Fibroblast of skin of abdomen (primary cell): ENCODE measurements around the gene OGDH.
"Not testable (repeated sequence)": the region's sequence is repeated elsewhere in the genome, so short reads cannot be mapped to it uniquely, and the experiment has no call there.

ENCODE experiments used
- DNase-seq: peaks from one replicate; pipeline ENCODE4 v3.0.0-alpha.2; 2013

The OGDH gene

DNA sequence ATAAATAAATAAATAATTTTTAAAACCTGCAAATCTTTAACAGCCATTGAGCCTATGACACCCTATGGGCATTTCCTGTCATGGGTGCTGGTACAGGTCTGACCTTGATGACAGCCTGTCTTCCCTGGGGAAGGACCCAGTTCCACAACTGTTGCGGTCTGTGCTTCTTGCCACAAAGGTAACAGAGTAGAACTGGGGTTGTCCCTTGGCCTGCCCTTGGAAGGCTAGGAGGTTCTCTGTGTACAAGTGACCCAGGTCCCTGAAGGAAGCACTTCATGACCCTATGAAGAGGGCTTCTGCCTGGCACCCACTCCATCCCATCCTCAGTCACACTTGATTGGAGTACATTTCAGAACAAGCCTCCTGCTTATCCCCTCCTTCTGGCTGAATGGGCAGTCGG is 66.9 kb downstream of the OGDH start:
- no peak for DNase-seq

DNA sequence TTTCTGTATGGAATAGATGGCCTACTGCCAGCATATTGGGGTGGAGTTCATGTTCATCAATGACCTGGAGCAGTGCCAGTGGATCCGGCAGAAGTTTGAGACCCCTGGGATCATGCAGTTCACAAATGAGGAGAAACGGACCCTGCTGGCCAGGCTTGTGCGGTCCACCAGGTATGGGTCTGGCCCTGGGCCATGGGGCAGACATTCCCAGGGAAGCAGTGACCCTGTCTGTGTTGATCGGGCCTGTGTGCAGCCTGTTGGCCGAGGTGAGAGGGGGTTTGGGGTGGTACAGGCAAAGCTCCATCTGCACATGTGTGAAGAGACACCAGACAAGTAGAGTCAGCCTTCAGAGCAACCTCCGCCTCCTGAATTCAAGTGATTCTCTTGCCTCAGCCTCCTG is 67.3 kb downstream of the OGDH start:
- DNase-seq = no peak

DNA sequence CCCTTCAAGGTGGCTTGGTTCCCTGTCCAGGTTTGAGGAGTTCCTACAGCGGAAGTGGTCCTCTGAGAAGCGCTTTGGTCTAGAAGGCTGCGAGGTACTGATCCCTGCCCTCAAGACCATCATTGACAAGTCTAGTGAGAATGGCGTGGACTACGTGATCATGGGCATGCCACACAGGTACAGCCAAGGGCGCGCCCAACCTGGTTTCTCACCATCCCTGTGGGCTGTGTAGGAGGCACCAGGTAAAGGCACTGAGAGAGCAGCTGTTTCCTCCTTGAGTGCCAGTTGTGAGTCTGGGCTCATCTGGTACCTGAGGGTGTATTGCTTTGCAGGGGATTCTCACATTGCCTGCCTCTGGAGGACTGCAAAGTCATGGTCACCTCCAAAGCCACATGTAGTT is 68.0 kb downstream of the OGDH start:
- no peak for DNase-seq

DNA sequence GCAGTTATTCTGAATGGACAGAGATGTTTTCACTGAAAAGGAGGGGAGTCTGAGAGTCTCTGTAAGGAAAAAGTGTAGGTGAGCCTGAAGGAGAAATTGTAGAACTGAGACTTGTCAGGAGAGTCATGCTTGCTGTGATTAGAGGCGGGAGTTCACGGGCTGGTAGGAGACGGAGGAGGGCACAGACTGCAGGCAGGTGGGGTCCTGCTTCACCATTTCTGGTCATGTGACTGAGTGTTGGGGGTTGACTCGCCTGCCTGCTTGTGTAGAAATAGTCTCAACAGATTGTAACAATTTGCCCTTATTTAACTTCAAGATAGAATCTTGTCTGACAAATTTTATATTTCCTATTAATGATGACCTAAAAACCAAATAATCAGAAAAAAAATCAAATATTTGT is 70.3 kb downstream of the OGDH start:
- DNase-seq = no peak

DNA sequence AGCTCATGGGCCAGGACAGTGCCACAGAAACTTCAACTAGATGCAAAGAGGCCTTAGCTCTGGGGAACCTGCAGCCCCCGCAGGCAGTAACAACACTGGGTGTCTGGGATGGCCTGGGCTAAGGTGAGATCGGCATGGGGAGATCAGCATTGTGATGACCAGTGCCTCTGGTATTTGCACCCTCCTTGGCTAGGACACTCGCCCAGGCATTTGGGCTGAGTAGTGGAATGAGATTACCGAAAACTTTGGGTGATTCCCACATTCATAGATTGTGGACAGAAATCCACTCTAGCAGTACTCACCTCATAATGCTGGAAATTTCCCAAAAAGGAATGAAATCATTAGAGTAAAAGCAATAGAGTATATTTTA is 71.7 kb downstream of the OGDH start:
- DNase-seq = peak; percentile 41

DNA sequence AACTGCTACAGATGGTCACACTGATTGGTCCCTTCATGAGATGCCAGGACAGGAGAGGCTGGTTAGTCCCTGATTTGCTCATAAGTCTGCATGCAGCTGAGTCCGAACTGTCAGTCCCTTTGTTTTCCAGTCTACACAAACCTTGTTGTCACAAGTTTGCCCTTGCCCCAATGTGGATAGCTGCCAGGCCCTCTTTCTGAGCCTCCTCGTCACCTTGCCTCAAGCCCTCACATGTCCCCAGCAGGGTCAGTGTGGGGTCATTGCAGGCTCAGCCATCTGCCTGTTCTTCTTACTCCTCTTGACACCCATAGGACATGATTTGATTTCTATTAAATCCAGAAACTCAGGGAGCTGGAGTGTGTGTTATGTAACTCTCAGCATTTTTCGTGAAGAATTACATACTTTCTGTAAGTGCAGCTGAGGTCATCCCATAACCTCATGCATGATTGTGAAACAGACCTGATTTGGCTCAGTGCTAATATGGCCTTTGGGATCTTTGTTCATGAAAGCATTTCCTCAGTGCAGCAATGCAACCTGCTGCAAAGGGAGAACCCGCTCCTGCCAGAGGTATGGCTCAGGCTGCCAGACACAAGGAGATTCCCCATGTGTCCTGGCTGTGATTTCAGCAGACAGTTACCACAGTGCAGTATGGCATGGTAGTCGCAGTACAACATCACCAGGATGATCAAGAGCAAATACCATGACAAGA is 72.2 kb downstream of the OGDH start:
- DNase-seq = peak; percentile 84

DNA sequence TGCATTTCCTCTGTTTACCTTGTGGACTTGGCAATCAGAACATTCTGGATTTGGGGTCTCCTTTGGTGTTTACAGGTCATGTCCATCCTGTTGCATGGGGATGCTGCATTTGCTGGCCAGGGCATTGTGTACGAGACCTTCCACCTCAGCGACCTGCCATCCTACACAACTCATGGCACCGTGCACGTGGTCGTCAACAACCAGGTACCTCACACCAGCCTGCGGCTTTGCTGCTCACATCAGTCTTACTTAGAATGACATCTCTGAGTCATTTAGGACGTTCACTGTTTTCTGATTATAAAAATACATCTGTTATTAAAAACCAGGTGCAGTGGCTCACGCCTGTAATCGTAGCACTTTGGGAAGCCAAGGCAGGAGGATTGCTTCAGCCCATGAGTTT is 75.2 kb downstream of the OGDH start:
- DNase-seq = no peak

DNA sequence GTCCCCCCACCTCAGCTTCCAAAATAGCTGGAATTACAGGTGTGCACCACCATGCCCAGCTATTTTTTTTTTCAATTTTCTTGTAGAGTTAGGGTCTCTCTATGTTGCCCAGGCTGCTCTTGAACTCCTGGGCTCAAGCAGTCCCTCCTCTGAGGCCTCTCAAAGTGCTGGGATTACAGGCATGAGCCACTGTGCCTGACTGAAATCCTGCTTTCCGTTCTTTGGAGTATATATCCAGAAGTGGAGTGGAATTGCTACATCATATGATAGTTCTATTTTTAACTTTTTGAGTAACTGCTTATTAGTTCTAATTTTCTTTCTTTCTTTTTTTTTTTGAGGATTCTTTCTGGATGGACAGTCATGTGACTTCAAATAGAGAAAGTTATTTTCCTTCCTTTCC is 79.3 kb downstream of the OGDH start:
- DNase-seq = no peak

DNA sequence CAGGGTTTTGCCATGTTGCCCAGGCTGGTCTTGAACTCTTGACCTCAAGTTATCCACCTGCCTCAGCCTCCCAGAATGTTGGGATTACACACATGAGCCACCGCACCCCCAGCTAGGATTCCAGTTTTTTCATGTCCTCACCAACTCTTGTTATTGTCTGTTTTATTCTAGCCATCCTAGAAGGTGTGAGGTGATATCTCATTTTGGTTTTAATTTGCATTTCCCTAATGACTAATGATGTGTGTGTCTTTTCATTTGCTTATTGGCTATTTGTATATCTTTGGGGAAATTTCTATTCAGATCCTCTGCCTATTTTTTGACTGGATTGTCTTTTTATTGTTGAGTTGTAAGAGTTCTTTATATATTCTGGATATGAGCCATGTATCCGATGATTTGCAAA is 83.0 kb downstream of the OGDH start:
- no peak for DNase-seq

DNA sequence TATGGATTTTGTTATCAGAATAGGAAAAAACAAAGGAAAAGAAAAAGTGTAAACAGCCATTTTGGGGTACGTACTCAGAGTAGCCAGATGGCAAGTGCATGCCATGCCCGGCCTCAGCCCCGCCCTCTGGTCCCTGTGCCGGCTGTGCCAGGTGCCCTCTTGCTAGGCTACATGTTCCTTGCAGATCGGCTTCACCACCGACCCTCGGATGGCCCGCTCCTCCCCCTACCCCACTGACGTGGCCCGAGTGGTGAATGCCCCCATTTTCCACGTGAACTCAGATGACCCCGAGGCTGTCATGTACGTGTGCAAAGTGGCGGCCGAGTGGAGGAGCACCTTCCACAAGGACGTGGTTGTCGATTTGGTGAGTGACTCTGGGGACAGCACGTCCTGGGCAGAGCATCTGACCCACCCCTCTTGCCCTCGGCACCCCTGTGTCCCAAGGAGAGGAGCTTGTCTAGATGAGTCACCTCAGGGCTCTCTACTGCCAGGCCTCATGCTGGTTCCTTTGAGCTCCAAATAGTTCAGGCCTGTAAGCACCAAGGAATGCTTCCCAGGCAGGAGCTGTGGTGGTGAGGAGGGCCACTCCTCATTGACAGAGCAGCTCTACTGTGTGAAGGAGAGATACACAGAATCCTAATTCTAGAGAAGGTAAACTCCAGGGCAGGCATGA is 87.3 kb downstream of the OGDH start:
- peak; percentile 41 for DNase-seq

DNA sequence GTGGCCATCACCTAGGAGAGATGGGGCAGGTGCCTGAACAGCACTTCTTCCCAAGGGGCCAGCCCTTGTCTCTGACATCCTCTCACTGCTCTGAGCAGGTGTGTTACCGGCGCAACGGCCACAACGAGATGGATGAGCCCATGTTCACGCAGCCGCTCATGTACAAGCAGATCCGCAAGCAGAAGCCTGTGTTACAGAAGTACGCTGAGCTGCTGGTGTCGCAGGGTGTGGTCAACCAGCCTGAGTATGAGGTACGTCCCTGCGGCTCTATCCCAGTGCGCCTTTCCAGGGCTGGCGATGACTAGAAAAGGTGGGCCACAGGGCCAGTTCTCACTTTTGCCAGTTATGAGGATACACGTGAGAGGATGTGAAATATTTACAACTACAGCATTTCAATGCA is 87.9 kb downstream of the OGDH start:
- DNase-seq = no peak

DNA sequence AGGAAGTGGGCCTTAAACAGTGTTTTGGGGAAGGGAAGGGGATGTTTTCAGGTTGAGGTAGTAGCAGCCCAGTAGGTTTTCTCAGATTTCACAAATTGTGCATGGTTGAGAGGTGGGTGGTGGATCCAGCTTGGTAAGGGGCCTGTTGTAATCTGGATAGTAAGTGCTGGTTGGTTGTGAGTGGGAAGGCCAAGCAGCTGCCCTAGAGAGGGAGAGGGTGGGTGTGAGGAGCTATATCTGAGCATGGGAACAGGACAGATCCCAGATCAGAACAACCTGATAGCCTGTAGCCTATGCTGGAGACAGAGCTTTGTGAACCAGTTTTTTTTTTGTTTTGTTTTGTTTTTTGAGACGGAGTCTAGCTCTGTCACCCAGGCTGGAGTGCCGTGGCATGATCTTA is 88.3 kb downstream of the OGDH start:
- DNase-seq = no peak

DNA sequence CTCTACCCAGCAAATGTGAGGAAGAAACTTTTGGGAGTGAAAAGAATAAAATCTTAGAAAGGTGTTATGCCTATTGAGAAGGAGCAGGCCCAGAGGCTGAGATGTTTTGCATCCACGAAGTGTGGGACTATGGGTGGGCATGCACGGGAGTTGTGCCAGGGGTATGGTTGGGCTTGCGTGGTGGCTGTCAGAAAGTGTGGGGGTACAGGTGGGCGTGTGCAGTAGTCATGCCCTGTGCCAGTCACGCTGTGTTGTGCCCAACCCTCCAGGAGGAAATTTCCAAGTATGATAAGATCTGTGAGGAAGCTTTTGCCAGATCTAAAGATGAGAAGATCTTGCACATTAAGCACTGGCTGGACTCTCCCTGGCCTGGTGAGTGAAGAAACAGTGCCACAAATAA is 89.3 kb downstream of the OGDH start:
- DNase-seq = no peak

DNA sequence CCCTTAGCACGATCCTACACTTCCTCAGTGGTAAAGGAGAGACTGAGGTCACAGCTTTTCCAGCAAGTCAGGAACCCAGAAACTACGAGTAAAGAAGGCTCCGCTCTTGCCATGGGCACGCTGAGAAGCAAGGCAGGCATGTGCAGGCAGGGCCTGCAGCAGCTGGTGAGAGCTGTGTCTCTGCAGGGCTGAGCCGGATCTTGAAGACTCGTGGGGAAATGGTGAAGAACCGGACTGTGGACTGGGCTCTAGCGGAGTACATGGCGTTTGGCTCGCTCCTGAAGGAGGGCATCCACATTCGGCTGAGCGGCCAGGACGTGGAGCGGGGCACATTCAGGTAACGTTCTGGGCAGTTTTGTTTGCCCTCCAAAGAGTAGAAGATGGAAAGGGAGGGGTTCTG is 90.3 kb downstream of the OGDH start:
- no peak for DNase-seq

DNA sequence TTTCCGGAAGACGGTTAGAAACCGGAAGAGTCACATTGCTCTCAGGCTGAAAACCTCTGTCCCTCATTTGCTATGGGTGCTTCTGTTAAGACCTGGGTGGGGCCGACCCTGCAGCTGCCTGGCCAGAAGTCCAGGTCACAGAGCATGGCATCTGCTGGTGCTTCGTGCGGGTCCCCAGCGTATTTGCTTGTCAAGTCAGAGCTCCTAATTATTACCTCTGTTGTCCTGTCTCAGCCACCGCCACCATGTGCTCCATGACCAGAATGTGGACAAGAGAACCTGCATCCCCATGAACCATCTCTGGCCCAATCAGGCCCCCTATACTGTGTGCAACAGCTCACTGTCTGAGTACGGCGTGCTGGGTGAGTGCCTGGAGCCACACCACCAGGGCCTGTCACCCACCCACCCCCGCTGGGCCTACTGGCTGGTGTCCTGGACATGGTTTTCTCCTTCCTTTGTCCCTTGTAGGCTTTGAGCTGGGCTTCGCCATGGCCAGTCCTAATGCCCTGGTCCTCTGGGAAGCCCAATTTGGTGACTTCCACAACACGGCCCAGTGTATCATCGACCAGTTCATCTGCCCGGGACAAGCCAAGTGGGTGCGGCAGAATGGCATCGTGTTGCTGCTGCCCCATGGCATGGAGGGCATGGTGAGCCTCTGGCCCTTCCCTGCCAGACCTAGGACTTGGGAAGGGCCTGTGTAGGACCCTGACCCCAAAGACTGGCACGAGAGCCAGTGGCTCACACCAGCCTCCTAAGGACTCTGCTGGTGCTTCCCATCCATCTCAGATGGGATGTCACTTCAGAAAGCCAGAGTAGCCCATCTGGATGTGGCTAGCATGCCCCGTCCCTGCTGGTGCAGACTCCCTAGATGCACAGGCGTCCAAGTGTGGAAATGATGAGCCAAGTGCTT is 91.0 kb downstream of the OGDH start:
- DNase-seq = no peak

DNA sequence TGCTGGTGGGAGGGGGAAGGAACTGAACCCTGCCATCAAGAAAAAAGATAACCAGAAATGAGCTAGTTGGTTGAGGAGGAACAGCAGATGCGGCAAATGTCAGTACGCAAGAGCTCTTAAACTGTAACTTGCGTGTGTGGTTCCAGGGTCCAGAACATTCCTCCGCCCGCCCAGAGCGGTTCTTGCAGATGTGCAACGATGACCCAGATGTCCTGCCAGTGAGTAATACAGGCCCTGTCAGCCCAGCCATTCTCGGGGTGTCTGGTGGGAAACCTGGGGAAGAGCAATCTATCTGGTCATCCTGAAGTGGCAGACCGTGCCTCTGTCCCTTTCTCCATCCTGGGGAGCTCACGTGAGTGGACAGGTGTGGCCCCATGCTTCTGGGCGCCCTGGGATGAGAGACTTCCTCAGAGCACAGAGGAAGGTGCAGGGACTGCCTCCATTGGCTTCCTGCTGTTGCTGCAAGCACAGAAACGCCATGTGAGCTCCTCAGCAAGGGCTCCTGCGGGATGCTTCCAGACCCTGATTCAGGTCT is 91.7 kb downstream of the OGDH start:
- no peak for DNase-seq

DNA sequence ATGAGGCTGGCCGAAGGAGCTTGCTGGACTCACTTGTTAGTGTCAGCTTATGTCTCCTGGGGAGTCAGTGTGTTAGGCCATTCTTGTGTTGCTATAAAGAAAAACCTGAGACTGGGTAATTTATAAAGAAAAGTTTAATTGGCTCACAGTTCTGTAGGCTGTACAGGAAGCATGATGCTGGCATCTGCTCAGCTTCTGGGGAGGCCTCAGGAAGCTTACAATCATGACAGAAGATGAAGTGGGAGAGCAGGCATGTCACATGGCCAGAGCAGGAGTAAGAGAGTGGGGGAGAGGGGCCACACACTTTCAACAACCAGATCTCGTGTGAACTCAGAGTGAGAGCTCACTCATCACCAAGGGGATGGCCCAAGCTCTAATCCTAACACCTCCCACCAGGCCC is 93.2 kb downstream of the OGDH start:
- DNase-seq = not testable (repeated sequence)

DNA sequence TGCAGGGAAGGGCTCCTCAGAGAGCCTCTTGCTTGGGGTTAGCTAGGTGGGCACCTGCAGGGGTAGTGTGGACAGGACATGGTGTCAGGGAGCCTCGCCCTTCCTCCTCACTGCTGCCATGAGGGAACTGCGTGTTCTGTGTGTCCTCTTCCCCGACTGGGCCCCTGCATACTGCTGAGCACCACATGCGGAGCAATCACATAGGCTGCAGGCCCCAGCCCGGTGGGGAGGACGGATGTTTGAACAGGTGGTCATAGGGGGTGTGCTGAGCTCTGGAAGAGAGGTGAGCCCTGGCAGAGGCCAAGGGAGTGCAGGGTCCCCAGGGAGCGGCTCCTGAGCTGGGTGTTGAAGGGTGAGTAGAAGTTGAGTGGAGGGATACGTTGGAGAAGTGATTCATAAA is 93.9 kb downstream of the OGDH start:
- DNase-seq = no peak

DNA sequence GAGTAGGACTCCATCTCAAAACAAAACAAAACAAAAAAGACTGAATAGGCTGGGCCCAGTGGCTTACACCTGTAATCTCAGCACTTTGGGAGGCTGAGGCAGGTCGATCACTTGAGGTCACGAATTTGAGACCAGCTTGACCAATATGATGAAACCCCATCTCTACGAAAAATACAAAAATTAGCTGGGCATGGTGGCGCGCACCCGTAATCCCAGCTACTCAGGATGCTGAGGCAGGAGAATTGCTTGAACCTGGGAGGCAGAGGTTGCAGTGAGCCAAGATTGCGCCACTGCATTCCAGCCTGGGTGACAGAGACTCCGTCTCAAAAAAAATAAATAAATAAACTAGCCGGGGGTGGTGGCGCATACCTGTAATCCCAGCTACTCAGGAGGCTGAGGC is 97.0 kb downstream of the OGDH start:
- DNase-seq = not testable (repeated sequence)

DNA sequence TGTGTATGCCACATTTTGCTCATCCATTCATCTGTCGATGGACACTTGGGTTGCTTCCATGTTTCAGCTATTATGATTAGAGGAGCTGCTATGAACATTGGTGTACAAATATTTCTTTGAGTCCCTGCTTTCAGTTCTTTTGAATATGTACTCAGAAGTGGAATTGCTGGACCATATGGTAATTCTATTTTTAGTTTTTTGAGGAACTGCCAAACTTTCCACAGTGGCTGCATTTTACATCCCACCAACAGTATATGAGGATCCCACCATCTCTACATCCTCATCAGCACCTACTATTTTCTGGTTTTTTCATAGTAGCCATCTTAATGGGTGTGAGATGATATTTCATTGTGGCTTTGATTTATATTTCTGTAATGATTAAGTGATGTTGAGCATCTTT is 97.5 kb downstream of the OGDH start:
- no peak for DNase-seq

DNA sequence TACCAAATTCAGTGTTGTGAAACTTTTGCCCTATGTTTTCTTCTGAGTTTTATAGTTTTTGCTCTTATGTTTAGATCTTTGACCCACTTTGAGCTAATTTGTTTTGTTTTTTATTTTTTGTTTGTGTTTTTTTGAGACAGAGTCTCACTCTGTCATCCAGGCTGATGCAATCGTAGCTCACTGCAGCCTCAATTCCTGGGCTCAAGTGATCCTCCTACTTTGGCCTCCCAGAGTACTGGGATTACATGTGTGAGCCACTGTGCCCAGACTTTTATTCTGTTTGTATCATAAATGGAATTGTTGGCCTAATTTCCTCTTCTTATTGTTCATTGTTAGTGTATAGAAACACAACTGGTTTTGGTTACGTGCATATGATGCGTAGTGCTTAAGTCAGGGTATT is 99.0 kb downstream of the OGDH start:
- no peak for DNase-seq

DNA sequence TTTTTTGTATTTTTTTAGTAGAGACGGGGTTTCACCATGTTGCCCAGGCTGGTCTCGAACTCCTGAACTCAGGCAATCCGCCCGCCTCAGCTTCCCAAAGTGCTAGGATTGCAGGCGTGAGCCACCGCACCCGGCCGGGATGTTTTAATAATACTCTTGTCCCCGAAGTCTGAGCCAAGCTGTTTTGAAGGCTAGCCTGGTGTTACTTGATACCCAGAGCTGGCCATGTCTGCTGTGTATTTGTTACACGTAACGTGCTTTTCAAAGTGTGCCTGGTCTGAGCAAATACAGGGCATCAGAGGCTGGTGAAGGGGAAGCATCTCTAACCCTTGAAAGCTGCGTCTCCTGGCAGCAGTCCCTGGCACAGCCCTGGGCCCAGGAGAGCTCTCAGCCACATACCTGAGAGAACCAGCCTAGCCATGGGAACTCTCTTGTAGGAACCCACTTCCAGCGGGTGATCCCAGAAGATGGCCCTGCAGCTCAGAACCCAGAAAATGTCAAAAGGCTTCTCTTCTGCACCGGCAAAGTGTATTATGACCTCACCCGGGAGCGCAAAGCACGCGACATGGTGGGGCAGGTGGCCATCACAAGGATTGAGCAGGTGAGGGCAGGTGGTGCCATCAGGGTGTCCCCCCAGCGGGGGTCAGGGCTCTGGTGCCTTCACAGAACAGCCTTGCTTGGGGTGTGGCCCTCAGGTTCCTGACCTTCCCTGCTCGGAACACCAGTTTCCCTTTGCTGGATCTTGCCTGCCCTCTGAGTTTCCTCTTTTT is 100.5 kb downstream of the OGDH start:
- no peak for DNase-seq
